Measurements from ENCODE around the gene KCNQ1. TPM values are rescaled to one million over a fixed set of nuclear protein-coding genes. Genes with fewer than 3 reads are reported as not detected.

Gene KCNQ1
- total and polyA plus RNA-seq, 2 donors (not counting 1 experiment from before 2014, with no cell fraction given), result 21.5 to 28.8 TPM

DNA sequence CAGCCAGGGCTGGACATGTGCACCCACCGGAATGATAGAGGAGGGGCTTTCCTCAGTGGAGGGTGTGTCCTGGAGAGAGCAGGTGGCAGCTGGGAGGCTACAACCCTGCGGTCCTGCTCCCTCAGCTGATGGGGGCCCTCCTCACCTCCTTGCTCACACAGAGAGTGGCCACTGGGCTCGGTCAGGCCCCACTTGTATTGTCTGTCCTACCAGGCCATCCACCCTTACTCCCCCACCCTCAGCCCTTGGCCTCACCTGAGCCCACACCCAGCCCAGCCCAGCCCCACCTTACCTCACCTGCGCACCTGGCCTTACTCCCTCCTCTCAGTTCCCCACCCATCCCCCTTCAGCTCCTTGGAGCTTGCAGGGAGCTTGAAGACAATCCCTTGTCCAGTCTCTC lies 3.6 kb upstream of the KCNQ1 start:
- H3K4me1 ChIP-seq (ENCODE audit: control insufficient read depth in 2 of 2, insufficient read depth in 2 of 2, low read length in 2 of 2), result peaks cover 11 to 16% of the 10 kb centered on the region in 2 donors
- no peak overlapping the region for H2AFZ ChIP-seq (ENCODE audit: insufficient read depth, low read depth, low read length, poor library complexity, severe bottlenecking)
- no peak for DNase-seq
- Mint-ChIP-seq H3K27me3 (peaks cover 3% of the 10 kb centered on the region), H3K4me1 (peaks cover 14% of the 10 kb centered on the region), H3K4me3 (no peak overlapping the region), H3K9me3 (ENCODE audit: insufficient read depth) (peaks cover 4% of the 10 kb centered on the region), H3K27ac (no peak overlapping the region)
- POLR2A ChIA-PET, result no interaction called here
- CTCF ChIA-PET, result interaction anchor here (0.8 to 1.5 kb wide), 8 partner anchors 20 to 447 kb away, joined by 3 to 5 read pairs (median 4); partner anchors contain the start of genes C11orf21 and TSPAN32
- H3K9ac ChIP-seq (ENCODE audit: low read length), result no peak overlapping the region
- H3K4me2 ChIP-seq (replicated peaks; ENCODE audit: low read depth, low read length, poor library complexity, severe bottlenecking), result no peak overlapping the region
- TF ChIP-seq, protein P1, sequence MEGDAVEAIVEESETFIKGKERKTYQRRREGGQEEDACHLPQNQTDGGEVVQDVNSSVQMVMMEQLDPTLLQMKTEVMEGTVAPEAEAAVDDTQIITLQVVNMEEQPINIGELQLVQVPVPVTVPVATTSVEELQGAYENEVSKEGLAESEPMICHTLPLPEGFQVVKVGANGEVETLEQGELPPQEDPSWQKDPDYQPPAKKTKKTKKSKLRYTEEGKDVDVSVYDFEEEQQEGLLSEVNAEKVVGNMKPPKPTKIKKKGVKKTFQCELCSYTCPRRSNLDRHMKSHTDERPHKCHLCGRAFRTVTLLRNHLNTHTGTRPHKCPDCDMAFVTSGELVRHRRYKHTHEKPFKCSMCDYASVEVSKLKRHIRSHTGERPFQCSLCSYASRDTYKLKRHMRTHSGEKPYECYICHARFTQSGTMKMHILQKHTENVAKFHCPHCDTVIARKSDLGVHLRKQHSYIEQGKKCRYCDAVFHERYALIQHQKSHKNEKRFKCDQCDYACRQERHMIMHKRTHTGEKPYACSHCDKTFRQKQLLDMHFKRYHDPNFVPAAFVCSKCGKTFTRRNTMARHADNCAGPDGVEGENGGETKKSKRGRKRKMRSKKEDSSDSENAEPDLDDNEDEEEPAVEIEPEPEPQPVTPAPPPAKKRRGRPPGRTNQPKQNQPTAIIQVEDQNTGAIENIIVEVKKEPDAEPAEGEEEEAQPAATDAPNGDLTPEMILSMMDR (IDR thresholded peaks at IDR 0.05), result no peak
- no peak for TF ChIP-seq EZH2 (IDR thresholded peaks at IDR 0.05; ENCODE audit: borderline replicate concordance, insufficient read depth, low read depth, low read length, poor library complexity, severe bottlenecking)
- peaks cover 0 to 16% (median 0%) of the 10 kb centered on the region in 4 experiments for H3K27me3 ChIP-seq (replicated peaks in 1 of 4; ENCODE audit: control extremely low read depth in 1 of 4, control insufficient read depth in 3 of 4, insufficient read depth in 4 of 4, low read length in 3 of 4)
- peaks cover 1% of the 10 kb centered on the region for H3K79me2 ChIP-seq (ENCODE audit: control insufficient read depth, insufficient read depth, low read length)
- H3K9me3 ChIP-seq (ENCODE audit: control extremely low read depth in 1 of 3, control insufficient read depth in 2 of 3, insufficient read depth in 1 of 3, low read length in 2 of 3), result peaks cover 0 to 21% (median 0%) of the 10 kb centered on the region in 3 donors
- intact Hi-C loops (cut with micrococcal nuclease), result no loop called here
- H4K20me1 ChIP-seq (ENCODE audit: control insufficient read depth, insufficient read depth, low read length, poor library complexity, severe bottlenecking), result no peaks in the 10 kb centered on the region
- no peak for ATAC-seq (ENCODE audit: low read depth)
- H3K4me3 ChIP-seq (ENCODE audit: control extremely low read depth in 1 of 5, extremely low read depth in 1 of 5, insufficient read depth in 1 of 5, low read depth in 2 of 5, low read length in 4 of 5), result no peak overlapping the region
- no peak overlapping the region for H3K27ac ChIP-seq (ENCODE audit: low read length in 2 of 2)
- 100% methylated on average over 4 of the region's 4 CpGs for WGBS (ENCODE audit: insufficient coverage)
- H3K36me3 ChIP-seq (replicated peaks in 1 of 2; ENCODE audit: control extremely low read depth in 1 of 2, control insufficient read depth in 1 of 2, extremely low read depth in 1 of 2, insufficient read depth in 2 of 2, low read length in 1 of 2), result no peaks in the 10 kb centered on the region

DNA sequence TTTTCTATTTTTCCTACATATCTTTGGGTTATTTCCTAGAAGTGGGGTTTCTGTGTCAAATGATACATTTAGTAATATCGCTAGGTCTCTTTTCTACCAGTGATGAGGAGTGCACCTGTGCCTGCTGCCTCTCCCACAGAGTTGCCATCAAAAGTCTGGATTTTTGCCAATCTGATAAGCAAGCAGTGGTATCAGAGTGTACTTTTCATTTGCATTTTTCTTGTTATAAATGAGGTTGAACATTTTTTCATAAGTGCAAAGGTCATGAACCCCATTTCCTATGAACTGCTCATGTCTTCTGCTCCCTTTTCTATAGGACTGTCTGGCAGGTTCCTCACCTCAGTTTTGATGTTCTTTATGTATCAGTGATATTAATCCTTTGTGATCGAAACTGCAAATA lies 2.2 kb upstream of the KCNQ1 start:
- Mint-ChIP-seq H3K4me1 (peaks cover 28% of the 10 kb centered on the region), H3K4me3 (no peak overlapping the region), H3K27ac (peak overlapping the region; percentile 17), H3K9me3 (ENCODE audit: insufficient read depth) (peaks cover 4% of the 10 kb centered on the region), H3K27me3 (no peaks in the 10 kb centered on the region)
- peaks cover 0 to 10% (median 0%) of the 10 kb centered on the region in 4 experiments for H3K27me3 ChIP-seq (replicated peaks in 1 of 4; ENCODE audit: control extremely low read depth in 1 of 4, control insufficient read depth in 3 of 4, insufficient read depth in 4 of 4, low read length in 3 of 4)
- TF ChIP-seq, protein P1 (IDR thresholded peaks at IDR 0.05), result no peak
- TF ChIP-seq EZH2 (IDR thresholded peaks at IDR 0.05; ENCODE audit: borderline replicate concordance, insufficient read depth, low read depth, low read length, poor library complexity, severe bottlenecking), result no peak
- H3K79me2 ChIP-seq (ENCODE audit: control insufficient read depth, insufficient read depth, low read length), result peaks cover 15% of the 10 kb centered on the region
- H3K4me1 ChIP-seq (ENCODE audit: control insufficient read depth in 2 of 2, insufficient read depth in 2 of 2, low read length in 2 of 2), result peaks cover 25 to 30% of the 10 kb centered on the region in 2 donors
- CTCF ChIA-PET, result interaction anchor here (1.0 to 1.5 kb wide), 3 partner anchors 22 to 89 kb away, joined by 3 to 5 read pairs (median 4); no protein-coding TSS in a partner anchor
- POLR2A ChIA-PET, result no interaction called here
- peaks cover 0 to 9% (median 0%) of the 10 kb centered on the region in 3 donors for H3K9me3 ChIP-seq (ENCODE audit: control extremely low read depth in 1 of 3, control insufficient read depth in 2 of 3, insufficient read depth in 1 of 3, low read length in 2 of 3)
- intact Hi-C loops (cut with micrococcal nuclease), result no loop called here
- no CpG with 5 or more reads among the region's 2 CpGs for WGBS (ENCODE audit: insufficient coverage)
- no peak overlapping the region for H3K4me2 ChIP-seq (replicated peaks; ENCODE audit: low read depth, low read length, poor library complexity, severe bottlenecking)
- no peaks in the 10 kb centered on the region for H3K36me3 ChIP-seq (replicated peaks in 1 of 2; ENCODE audit: control extremely low read depth in 1 of 2, control insufficient read depth in 1 of 2, extremely low read depth in 1 of 2, insufficient read depth in 2 of 2, low read length in 1 of 2)
- no peak overlapping the region for H2AFZ ChIP-seq (ENCODE audit: insufficient read depth, low read depth, low read length, poor library complexity, severe bottlenecking)
- H4K20me1 ChIP-seq (ENCODE audit: control insufficient read depth, insufficient read depth, low read length, poor library complexity, severe bottlenecking), result peaks cover 2% of the 10 kb centered on the region
- DNase-seq, result no peak
- no peak overlapping the region for H3K4me3 ChIP-seq (ENCODE audit: control extremely low read depth in 1 of 5, extremely low read depth in 1 of 5, insufficient read depth in 1 of 5, low read depth in 2 of 5, low read length in 4 of 5)
- no peak overlapping the region for H3K9ac ChIP-seq (ENCODE audit: low read length)
- no peak overlapping the region for H3K27ac ChIP-seq (ENCODE audit: low read length in 2 of 2)
- ATAC-seq (ENCODE audit: low read depth), result no peak

Measured in B cell (primary cell).